Measurements from ENCODE around the gene PPFIA1. TPM values are rescaled to one million over a fixed set of nuclear protein-coding genes. Genes with fewer than 3 reads are reported as not detected.
A peak's percentile ranks its signal among the peaks of the same experiment; 100 is the strongest.

Gene PPFIA1
- total RNA-seq, 6 experiments from 2014 or later = 21.1 to 27.0 (median 22.7) TPM

DNA sequence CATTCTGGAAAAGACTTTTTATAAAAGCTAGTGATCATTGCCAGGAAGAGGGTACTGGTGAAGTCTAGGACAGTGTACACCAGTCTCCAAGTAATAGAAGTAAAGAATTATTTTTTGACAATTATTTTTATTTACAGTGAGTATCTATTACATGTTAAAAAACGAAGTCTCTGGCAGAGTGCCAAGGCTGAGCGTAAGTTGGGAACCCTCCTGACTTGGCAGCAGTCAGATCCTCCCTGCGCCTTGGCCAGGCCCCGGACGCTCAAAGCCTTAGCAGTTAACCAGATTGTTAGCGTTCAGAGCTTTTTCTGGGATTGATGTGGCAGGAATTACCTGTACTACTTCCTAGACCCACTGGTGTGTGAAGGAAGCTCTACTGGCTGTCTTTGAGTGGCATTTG lies 89.7 kb downstream of the PPFIA1 start:
- 20% methylated on average over 1 of the region's 6 CpGs for WGBS (ENCODE audit: insufficient coverage, low coverage, low lambda C conversion rate, missing lambda C conversion rate)
- TF ChIP-seq CTCF (IDR thresholded peaks at IDR 0.05) (no peak), POLR2A (IDR thresholded peaks at IDR 0.05) (no peak)
- no peaks in the 10 kb centered on the region for H3K27me3 ChIP-seq
- H3K4me1 ChIP-seq = no peaks in the 10 kb centered on the region
- peaks cover 0 to 67% (median 31%) of the 10 kb centered on the region in 4 donors for H3K36me3 ChIP-seq
- H3K4me3 ChIP-seq = no peak overlapping the region
- DNase-seq (no peak), ATAC-seq (no peak)
- intact Hi-C loops (cut with DNase I) = no loop called here
- H3K9me3 ChIP-seq = no peaks in the 10 kb centered on the region
- H3K27ac ChIP-seq = no peak overlapping the region

- TF ChIP-seq POLR2A (IDR thresholded peaks at IDR 0.05) (no peak), CTCF (IDR thresholded peaks at IDR 0.05) (no peak)
- Histone ChIP-seq H3K4me3 (no peak overlapping the region), H3K4me1 (no peaks in the 10 kb centered on the region), H3K27ac (no peak overlapping the region), H3K36me3 (peaks cover 0 to 46% (median 23%) of the 10 kb centered on the region in 4 donors), H3K9me3 (no peaks in the 10 kb centered on the region), H3K27me3 (no peaks in the 10 kb centered on the region)
- WGBS (ENCODE audit: insufficient coverage, low coverage, low lambda C conversion rate, missing lambda C conversion rate) = 90% methylated on average over 2 of the region's 2 CpGs
- DNase-seq (no peak), ATAC-seq (no peak)
- intact Hi-C loops (cut with DNase I) = no loop called here
Measured at GRCh38 chr11:70364178-70364577, 93.7 kb downstream of the PPFIA1 start.

DNA sequence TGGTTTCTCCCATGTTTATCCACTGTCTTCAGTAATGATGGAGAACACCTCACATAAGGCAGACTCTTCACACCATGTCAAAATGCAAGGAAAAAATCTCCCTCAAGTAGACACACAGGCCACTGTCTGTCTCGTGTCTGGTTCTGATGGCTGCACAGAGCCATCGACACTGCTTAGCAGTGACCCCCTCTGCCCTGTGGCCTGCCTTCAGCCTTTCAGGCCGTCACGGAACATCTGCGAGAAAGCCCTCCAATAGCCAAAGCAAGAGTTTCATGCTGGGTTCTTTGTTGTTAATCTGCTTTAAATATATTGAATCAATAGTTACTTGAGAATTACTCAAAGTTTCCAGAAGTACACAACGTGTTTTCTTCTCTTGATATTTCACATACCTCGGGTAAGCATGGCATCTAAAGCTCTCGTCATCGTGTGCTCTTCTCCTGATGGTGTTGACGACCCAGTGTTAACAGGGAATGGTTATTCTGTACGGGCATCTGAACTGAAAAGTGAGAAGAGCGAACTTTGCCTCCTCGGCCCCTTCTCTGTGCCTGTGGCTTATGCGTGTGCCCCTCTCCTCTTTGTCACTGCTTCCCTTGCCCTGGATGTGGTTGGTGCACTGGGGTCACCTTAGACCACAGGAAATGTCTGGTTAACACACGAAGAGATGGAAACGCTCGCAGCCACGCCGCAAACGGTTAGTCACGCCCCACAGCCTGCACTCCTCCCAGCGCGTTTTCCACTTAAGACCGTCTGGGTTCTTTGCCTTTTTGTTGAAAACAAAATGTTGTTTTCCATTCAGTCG lies 94.5 kb downstream of the PPFIA1 start:
- no peak overlapping the region for H3K27ac ChIP-seq
- H3K4me3 ChIP-seq = no peak overlapping the region
- intact Hi-C loops (cut with DNase I) = no loop called here
- DNase-seq (no peak), ATAC-seq (peak in 1 of 4 donors; percentile 21)
- TF ChIP-seq CTCF (IDR thresholded peaks at IDR 0.05) = no peak
- TF ChIP-seq POLR2A (IDR thresholded peaks at IDR 0.05) = no peak
- 65% methylated on average over 17 of the region's 25 CpGs for WGBS (ENCODE audit: insufficient coverage, low coverage, low lambda C conversion rate, missing lambda C conversion rate)
- no peaks in the 10 kb centered on the region for H3K27me3 ChIP-seq
- no peaks in the 10 kb centered on the region for H3K4me1 ChIP-seq
- no peaks in the 10 kb centered on the region for H3K9me3 ChIP-seq
- H3K36me3 ChIP-seq = peaks cover 0 to 43% (median 21%) of the 10 kb centered on the region in 4 donors

DNA sequence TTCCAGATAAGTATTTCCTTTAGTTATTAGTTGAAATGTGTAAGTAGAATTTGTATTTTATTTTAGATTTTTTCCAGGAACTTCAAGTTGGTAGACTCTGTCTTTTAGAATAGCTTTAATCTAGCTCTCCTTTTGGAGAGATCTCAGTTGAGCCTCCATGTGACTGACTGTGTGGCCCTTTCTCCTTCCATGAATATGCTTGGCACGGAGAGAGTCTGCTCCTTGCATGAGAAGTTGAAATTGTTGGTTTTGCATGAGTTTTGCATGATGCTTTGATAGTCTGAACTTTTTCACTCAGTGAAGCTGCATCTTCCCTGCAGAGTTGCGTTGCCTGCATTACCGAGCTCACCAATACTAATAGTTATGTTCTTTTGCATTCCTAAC lies 95.0 kb downstream of the PPFIA1 start:
- Histone ChIP-seq H3K4me3 (no peak overlapping the region), H3K36me3 (peaks cover 0 to 39% (median 19%) of the 10 kb centered on the region in 4 donors)
- intact Hi-C loops (cut with DNase I) = no loop called here

More for the DNA sequence above, 95.0 kb downstream of the PPFIA1 start:
- Histone ChIP-seq H3K9me3 (no peaks in the 10 kb centered on the region), H3K27ac (no peak overlapping the region), H3K4me1 (no peaks in the 10 kb centered on the region), H3K27me3 (no peaks in the 10 kb centered on the region)
- TF ChIP-seq CTCF (IDR thresholded peaks at IDR 0.05) = no peak
- no peak for TF ChIP-seq POLR2A (IDR thresholded peaks at IDR 0.05)
- ATAC-seq = no peak
- 89% methylated on average over 2 of the region's 3 CpGs for WGBS (ENCODE audit: insufficient coverage, low coverage, low lambda C conversion rate, missing lambda C conversion rate)
- DNase-seq = no peak

Measured in right lobe of liver (tissue), 6 donors.